K562 (cell line): ENCODE results near the gene MIX23. TPM values are rescaled to one million over a fixed set of nuclear protein-coding genes. Genes with fewer than 3 reads are reported as not detected.

Source experiments
- AFF4 ChIP-seq: sonication (generic); formaldehyde crosslinking; IDR thresholded peaks from 2 replicates; pipeline ENCODE4 v1.8.0; 2023; ENCODE audit warnings: mild to moderate bottlenecking, missing genetic modification reagents
- CEBPB ChIP-seq: fragments of 450-650 bp; IDR thresholded peaks from 2 replicates; pipeline ENCODE4 v1.6.1; 2016; ENCODE audit warnings: missing genetic modification characterization, missing compliant biosample characterization
- CHD7 ChIP-seq: fragments of 200-600 bp; sonication (generic); IDR thresholded peaks from one replicate; pipeline ENCODE4 v1.6.1; 2012; ENCODE audit warnings: mild to moderate bottlenecking, low read depth, low read length, inconsistent platforms
- MCM5 ChIP-seq: fragments of 450-650 bp; IDR thresholded peaks from 2 replicates; pipeline ENCODE4 v1.6.1; 2016; ENCODE audit warnings: low read depth
- MYC ChIP-seq, 2 experiments: fragments of 250-450 bp in 1 of 2; sonication (Bioruptor Pico) in 1 of 2; IDR thresholded peaks; 2 replicates each; pipeline versions ENCODE4 v1.5.1 to v1.6.1; 2012 to 2021; ENCODE audit warnings: low read depth in 2 of 2, borderline replicate concordance in 1 of 2, improper control_type of control experiment in 1 of 2, low read length in 1 of 2, mild to moderate bottlenecking in 1 of 2, moderate library complexity in 1 of 2
- TBL1XR1 ChIP-seq, 2 experiments: IDR thresholded peaks; 2 replicates each; pipeline ENCODE4 v1.6.1; 2012; ENCODE audit warnings: improper control_type of control experiment in 2 of 2, low read length in 2 of 2, mild to moderate bottlenecking in 1 of 2
- ZFP30 ChIP-seq: fragments of 250-450 bp; sonication (Bioruptor Pico); IDR thresholded peaks from 2 replicates; pipeline ENCODE4 v1.8.0; 2022; ENCODE audit warnings: moderate library complexity, mild to moderate bottlenecking, inconsistent platforms, borderline replicate concordance
- ZNF766 ChIP-seq: fragments of 200-800 bp; sonication (Bioruptor generic); conservative IDR thresholded peaks from 2 replicates; pipeline ENCODE4 v1.6.1; 2016; ENCODE audit warnings: missing genetic modification characterization, missing compliant biosample characterization
- polyA plus RNA-seq, 8 experiments: library from polyadenylated mRNA; depleted of rRNA in 4 of 8; stranded (reverse) in 5 of 8; unstranded in 3 of 8; fragments of >200 nt; fragmentation: Nextera tagmentation in 2 of 8; fragmentation: Illumina TruSeq in 1 of 8; extraction: Ambion mirVana in 2 of 8; extraction: Trizol in 1 of 8; gene quantifications; 2 replicates each; pipeline versions ENCODE4 v1.2.1 to v1.2.3, GENCODE V29; 2011 to 2014; ENCODE audit warnings: inconsistent platforms in 1 of 8, missing spikeins in 1 of 8
- total RNA-seq, 7 experiments: library from RNA; depleted of rRNA in 6 of 7; stranded (reverse); fragments of >200 nt in 6 of 7; fragmentation: Illumina TruSeq in 2 of 7; extraction: Trizol in 2 of 7; gene quantifications; 2 replicates each; pipeline versions ENCODE4 v1.2.1 to v1.2.3, GENCODE V29; 2011 to 2021; ENCODE audit warnings: low replicate concordance in 1 of 7
- TF ChIP-seq, protein P1 (sequence below): fragments of 450-650 bp; IDR thresholded peaks from 2 replicates; pipeline ENCODE4 v1.6.1; 2016; ENCODE audit warnings: low read depth, mild to moderate bottlenecking, moderate library complexity

MIX23 gene
- total and polyA plus RNA-seq, 9 of the 15 experiments (the other 6 are each of a cell fraction or from before 2014, with no cell fraction given), result 45.5 to 185 (median 106) TPM

DNA sequence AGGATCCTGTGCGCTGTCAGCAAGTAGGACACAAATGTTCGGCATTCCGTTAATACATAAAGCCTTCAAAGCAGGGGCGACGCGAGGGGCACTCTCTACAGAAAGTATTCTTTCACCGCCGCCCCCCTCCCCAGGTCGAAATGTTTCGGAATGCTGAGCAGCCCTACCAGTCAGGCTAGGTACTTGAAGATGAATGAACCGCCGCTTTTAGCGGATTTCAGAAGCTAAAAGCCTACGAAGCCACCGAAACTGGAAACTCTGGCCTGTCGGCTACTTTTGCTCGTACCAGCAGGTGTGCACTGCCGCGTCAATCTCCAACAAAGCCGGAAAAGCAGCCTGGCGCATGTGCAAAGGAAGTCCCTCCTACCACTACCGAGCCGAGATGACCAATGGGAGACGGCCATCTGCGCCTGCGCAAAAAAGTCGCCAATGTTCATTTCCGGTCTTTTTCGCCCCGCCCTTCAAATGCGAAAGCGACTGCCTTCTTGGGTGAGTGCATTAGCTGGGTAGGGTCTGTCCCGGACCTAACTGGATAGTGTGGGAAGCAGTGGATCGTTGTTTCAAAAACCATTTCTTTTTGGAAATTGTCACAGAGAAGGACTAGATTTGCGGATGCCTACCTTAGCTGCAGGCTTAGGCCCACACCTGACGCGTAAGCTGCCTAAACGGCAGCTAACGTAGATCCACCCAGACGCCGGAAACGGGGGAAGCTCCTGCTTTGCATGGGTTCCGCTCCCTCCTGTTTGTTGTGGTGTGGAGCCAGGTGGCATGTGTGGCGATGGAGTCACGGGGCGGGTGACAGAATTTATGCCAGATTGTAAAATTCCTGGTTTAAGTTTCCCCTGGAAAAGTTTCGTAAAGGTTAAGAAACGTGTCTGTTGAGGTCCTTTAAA lies 33.0 kb upstream of the MIX23 start, which contains the start of gene WDR5B (continued):
- TF ChIP-seq CHD7 (no peak), MYC (IDR thresholded peaks at IDR 0.05; ENCODE audit: low read depth, low read length) (peak; percentile 42; the same call in 1 of the 2 replicates), MYC (CRISPR knock-in tag; IDR thresholded peaks at IDR 0.05; ENCODE audit: borderline replicate concordance, low read depth) (no peak), ZNF766 (CRISPR knock-in tag) (no peak), AFF4 (no peak), TBL1XR1 (IDR thresholded peaks at IDR 0.05; ENCODE audit: low read length in 2 of 2) (no peak), ZFP30 (CRISPR knock-in tag) (no peak), CEBPB (tag) (no peak), MCM5 (no peak)
- TF ChIP-seq, protein P1, sequence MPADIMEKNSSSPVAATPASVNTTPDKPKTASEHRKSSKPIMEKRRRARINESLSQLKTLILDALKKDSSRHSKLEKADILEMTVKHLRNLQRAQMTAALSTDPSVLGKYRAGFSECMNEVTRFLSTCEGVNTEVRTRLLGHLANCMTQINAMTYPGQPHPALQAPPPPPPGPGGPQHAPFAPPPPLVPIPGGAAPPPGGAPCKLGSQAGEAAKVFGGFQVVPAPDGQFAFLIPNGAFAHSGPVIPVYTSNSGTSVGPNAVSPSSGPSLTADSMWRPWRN, result no peak
